HG03095 (cell line): ENCODE results near the gene IQCC.
"Not testable (repeated sequence)": the region's sequence is repeated elsewhere in the genome, so short reads cannot be mapped to it uniquely, and the experiment has no call there.

ENCODE experiments used
- ATAC-seq: cut with Tn5 transposase; IDR thresholded peaks from one replicate; pipeline ENCODE4 v1.9.1; 2021; ENCODE audit warnings: moderate library complexity; ENCODE audit not compliant: unreplicated experiment

Gene IQCC

GRCh38 chr1:32205401-32206370 lies at the start of gene IQCC:
Gene IQCC (plus strand): TSS chr1:32205671. CDS start chr1:32205682, 11 bp downstream.
- no peak for ATAC-seq

DNA sequence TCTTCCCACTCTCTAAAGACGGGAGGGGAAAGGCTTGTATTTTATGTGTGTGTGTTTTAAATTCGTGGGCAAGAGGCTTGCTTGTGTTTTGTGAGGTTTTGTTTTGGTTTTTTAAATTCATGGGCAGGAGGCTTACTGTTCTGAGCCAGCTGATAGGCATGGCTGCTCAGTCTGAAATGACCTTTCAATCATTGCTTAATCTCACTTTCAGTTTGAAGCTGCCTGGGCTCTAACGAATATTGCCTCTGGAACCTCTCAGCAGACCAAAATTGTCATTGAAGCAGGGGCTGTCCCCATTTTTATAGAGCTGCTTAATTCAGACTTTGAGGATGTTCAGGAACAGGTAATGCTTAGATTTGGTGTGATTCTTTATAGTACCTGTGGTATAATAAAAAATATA lies 46.3 kb upstream of the IQCC start:
- no peak for ATAC-seq

GRCh38 chr1:32163405-32163804 lies 42.1 kb upstream of the IQCC start:
- no peak for ATAC-seq

DNA sequence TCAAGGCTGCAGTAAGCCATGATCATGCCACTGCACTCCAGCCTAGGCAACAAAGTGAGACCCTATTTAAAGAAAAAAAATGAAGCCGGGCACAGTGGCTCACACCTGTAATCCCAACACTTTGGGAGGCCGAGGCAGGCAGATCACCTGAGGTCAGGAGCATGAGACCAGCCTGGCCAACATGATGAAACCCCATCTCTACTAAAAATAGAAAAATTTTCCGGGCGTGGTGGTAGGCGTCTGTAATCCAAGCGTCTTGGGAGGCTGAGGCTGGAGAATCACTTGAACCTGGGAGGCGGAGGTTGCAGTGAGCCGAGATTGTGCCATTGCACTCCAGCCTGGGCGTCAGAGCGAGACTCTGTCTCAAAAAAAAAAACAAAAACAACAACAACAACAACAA lies 39.8 kb upstream of the IQCC start:
- not testable (repeated sequence) for ATAC-seq

DNA sequence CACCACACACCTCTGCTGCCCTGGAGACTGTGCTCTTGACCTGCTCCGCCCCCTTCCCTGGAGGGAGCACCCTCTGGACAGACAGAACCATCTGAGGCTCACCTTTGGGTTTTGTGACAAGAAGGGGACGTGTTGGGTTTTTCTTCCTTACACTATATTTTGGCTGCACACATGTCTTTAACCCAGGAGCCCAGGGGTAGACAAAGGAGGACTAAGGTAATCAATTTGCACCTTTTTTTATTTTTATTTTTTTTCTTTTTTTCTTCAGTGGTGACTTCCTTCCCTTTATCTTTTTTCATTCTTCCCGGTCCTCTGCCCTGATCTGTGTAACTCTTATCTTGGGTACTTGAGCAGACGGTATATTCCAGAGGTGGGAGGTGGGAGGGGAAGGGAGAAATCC lies 34.5 kb upstream of the IQCC start:
- ATAC-seq, result no peak

DNA sequence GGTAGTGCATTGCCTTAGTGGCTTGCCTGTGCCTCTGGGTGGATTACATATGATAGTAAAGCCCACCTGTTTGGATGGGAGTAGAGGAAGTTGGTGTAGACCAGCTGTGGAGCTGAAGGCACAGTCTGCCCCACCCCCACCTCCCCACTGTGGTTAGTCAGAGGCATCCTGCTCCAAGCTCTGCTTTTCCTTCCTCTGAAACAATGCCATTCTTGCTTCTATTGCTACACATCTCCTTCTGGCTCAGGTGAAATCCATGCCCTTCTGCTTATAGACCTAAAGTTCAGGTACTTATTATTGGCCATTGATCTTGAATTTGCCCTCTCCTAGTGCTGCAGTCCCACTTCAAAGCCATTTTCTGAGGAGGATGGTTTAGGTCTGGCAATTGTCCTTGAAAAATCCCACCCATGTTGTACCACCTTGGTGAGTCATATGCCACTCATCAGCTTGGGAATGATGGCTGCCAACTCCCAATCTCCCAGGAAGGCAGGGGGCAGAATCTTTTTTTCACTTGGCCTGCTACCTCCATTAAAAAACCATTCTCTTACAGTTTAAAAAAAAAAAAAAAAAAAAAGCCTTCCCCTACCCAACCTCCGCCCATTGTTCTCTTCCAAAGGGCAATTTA lies 32.7 kb upstream of the IQCC start:
- no peak for ATAC-seq

DNA sequence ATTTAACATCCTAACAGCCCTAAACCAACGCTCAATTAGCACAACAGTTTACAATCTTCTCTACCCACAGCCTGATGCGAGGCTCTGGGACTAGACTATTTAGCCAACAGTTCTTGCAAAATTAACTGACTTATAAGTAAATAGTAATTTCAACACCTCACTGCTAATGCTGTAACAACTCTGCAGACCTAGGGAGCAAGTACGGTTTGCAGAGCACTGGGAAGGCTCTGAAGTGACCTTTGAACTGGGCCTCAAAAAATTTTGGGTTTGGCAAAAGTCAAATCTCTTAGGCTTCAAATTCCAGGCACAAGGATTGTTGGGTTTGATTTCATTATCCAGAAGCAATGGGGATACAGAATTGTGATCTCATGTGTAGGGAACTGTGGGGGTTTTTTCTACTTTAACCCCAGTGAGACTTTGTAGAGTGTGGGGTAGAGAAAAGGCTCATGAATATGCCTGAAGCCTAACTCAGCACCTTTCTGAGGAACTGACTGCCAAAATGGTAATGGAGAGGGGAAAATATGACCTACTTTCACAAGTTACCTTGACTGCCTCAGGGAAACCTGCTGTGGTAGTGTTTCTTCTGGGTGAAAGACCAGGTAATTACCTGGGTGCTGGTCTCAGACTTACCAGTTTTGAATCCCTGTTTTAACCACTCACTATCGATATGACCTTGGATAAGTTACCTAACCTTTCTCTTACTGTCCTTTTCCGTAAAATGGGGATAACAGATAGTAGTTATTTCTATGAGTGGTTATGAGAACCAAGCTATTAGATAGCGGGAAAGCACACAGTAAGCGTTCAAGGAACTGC lies 26.9 kb upstream of the IQCC start:
- no peak for ATAC-seq

- no peak for ATAC-seq
Measured at GRCh38 chr1:32179193-32179442, 26.4 kb upstream of the IQCC start.

- peak; percentile 77 for ATAC-seq
Measured at GRCh38 chr1:32179443-32180185, 25.9 kb upstream of the IQCC start, which contains the start of gene TXLNA. Gene TXLNA (plus strand): TSS chr1:32179675. CDS start chr1:32180346, 671 bp downstream.

DNA sequence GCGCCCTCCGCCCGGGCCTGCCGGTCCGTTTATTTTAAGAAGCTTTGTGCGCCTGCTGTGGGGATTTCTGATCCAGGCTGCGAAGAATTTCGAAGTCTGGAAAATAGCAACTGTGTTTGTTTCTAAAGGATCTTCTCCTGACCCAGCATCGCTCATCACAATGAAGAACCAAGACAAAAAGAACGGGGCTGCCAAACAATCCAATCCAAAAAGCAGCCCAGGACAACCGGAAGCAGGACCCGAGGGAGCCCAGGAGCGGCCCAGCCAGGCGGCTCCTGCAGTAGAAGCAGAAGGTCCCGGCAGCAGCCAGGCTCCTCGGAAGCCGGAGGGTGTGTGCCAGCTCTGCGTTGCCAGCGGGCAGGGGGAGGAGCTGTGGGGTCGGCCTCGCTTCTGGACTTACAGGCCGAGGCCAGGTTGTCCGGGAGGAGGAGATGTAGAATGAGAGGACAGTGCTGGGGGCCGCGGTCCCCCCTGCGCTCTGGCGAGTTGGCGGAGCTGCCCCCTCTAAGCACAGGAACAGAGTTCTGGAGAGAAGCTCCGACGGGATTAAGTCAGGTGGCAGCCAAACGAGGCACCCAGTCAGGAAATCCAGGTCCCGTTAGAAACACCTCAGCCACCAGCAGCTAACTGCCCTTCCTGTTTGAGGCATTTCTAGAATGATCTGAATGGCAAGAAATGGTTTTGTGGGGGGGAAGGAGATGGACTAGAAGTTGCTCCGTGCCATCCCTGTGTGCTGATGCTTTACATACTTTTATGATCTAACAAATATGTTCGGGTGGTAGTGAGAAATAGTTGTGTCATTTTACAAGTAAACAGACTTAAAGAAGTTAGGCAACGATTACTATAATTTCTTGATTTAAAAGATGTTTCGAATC lies 25.0 kb upstream of the IQCC start:
- ATAC-seq, result no peak

DNA sequence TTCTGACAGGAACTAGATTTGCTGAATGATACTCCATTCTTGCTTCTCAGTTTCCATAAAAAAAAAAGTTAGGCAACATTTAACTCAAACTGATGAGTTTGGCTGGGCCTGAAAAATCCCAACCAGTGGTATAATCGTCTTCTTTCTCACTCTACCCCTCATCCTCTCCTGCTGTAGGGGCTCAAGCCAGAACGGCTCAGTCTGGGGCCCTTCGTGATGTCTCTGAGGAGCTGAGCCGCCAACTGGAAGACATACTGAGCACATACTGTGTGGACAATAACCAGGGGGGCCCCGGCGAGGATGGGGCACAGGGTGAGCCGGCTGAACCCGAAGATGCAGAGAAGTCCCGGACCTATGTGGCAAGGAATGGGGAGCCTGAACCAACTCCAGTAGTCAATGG lies 24.4 kb upstream of the IQCC start:
- ATAC-seq, result no peak

DNA sequence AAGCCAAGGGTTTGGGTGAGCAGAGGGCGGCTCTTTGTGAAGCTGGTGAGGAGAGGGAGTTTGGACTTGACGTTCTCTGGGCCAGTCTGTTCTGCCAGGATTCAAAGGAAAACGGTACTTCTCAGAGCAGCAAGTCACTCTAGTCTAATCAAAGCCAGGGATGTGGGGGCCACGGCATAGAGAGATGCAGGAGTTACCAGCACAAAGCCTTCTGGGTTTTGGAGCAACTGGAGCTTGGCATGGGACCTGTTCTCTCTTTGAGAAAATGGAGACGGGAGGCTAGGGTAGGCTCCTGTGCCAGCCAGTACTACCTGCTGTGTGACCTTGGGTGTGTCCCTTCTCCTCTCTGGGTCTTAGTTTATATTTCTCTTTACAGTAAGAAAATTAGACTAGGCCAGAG lies 23.9 kb upstream of the IQCC start:
- no peak for ATAC-seq

DNA sequence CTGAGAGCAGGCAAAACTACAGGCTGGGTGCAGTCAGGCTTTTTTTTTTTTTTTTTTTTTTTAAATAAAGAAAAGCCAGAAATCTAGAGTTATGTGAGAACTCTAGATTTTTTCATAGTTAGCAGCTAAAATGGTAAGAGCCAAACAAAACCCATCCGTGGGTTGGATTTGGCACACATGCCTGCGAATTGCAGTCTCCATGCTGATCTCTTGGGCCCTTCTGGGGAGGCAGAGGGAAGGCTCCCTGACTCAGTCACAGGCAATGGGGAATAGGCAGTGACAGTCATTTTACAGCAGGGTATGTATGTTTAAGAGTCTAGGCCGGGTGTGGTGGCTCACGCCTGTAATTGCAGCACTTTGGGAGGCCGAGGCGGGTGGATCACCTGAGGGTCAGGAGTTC lies 23.4 kb upstream of the IQCC start:
- ATAC-seq, result no peak

DNA sequence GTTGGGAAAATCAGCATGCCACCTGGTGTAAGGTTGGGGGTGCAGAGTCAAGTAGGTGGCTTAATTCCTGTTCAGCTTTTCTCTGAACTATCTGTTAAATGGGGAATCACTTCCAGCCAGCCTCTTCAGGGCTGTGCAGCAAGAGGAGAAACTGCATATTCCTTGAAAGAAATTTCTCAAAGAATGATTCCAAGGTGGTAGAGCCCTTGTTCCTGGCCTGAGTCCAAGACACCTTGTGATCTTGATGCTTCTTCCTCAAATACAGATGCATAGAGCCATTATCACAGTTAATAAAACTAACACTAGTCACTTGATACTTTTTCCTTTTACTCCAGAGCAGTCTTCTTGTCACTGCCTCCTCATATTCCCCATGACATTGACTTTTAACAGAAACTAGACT lies 20.8 kb upstream of the IQCC start:
- no peak for ATAC-seq

GRCh38 chr1:32186077-32186476 lies 19.4 kb upstream of the IQCC start:
- no peak for ATAC-seq

DNA sequence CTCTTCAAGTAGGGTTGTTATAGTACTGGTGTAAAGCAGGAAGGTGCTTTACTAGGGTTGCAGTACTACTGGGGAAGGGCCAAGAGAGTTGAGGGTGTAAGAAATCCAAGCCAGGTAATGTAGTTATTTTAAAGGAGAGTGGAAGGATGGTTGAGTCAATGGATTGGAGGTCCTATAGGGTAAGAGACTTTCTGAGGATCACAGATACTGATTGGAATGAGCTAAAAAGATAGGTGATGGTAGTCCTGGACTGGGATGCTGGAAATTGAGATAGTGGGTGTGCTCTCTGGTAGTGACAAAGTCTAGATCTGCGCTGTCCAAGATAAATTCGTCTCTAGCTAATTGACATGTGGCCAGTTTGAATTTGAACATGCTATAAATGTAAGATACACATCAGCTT lies 19.0 kb upstream of the IQCC start:
- ATAC-seq, result no peak

GRCh38 chr1:32187850-32188249 lies 17.6 kb upstream of the IQCC start:
- no peak for ATAC-seq

DNA sequence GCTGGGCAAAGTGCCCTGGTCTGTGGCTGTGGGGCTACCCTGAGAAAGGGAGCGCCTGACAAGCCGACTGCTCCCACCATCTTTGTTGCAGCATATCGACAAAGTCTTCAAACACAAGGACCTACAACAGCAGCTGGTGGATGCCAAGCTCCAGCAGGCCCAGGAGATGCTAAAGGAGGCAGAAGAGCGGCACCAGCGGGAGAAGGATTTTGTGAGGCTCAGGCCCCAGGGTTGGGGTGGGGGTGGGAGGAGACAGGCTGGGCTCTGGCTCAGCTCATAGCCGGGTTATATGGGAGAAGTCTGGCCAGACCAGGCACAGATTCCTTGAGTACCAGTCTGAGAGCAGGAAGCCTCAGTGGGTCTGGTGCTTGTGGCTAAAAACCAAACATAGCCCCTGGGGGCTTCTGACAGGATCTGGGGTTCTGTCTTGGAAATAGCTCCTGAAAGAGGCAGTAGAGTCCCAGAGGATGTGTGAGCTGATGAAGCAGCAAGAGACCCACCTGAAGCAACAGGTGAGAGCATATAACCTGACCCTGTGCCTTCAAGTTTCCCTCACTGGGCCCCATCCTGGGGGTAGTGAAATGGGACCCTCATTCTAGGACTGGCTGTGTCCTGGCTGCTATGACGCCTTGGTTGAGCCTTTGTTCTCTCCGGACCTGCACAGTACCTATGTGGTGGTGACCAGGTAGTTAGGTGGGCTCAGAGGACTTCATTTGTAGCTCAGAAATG lies 13.1 kb upstream of the IQCC start:
- no peak for ATAC-seq

GRCh38 chr1:32194984-32195383 lies 10.5 kb upstream of the IQCC start:
- no peak for ATAC-seq
